HG03378 (cell line): Measurements from ENCODE around the gene TLK1.
"Not testable (repeated sequence)": the region's sequence is repeated elsewhere in the genome, so short reads cannot be mapped to it uniquely, and the experiment has no call there.

ENCODE experiments used
- ATAC-seq: cut with Tn5 transposase; IDR thresholded peaks from one replicate; pipeline ENCODE4 v1.9.1; 2021; ENCODE audit warnings: mild to moderate bottlenecking, moderate library complexity; ENCODE audit not compliant: unreplicated experiment

The TLK1 gene

DNA sequence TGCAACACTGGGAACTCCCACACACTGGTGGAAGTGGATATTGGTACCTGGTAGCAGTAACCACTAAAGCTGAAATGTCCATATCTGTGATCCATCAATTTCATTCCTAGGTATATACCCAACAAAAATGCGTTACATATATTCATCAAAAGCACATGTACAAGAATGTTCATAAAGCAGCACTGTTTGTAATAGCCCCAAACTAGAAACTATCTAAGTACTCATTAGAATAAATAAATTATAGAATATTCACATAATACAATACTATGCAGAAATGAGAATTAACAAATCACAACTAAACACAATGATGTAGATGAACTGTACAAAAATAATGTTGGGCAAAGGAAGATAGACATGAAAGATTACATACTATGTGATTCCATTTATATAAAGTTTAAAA lies 11.1 kb upstream of the TLK1 start:
- no peak for ATAC-seq

DNA sequence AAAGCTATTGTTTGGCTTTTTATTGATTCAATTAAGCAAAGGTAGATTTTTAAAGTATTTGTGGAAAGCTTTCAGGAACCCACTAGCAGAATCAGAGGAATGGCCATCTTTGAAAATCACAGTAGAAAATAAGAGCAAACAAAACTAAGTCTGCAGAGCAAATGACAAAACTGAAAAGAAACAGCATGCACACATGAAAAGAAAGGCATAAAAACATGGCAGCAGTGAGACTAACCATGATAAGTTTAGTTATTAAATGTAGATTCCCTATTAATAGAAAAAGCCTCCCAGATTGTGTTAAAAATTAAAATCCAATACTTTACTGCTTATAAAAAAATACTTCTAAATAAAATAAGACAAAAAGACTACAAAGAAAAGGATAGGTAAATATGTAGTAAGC lies 9.1 kb upstream of the TLK1 start:
- no peak for ATAC-seq

DNA sequence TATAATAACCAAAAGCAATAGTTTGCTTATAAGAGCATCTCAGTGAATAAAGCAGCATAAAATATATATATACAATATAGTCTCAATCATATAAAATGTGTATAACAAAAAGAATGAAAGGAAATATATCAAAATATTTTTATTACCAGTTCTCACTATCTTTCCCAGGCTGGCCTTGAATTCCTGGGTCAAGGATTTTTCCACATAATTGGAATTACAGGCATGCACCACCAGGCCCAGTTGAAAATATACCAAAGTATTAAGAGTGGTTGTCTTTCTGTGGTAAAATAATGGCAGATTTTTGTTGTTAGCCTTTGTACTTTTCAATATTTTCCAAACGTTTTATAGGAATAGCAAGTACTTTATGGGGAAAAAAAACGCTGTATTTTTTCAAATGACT lies 8.6 kb upstream of the TLK1 start:
- ATAC-seq: no peak

DNA sequence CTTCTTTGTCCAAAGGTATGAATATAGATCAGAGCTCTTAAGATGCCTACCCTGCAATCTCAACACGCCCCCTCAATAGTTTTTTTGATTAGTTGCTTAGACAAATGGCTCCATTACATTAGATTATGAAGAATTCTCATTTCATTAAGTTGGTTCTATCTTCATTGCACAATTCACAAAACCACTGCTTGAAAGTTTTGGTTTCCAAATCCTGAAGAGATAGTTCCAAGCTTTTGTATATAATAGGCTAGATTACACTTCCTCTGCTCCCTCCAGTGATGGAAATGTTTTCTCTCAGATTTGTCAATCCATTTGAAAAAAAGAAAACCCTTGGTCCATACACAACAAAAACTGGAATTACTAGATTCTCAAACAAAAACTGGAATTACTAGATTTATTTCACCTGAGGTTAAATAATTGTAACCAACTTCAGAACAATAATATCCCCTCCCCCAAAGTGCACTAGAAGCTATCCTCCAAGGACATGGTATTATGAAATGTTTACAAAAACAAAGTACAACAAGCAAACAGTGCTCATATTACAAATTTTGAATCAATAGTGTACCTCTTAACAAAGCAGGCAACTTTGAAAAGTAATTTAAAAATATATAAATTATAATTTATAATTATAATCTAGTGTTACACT lies 6.8 kb upstream of the TLK1 start:
- ATAC-seq: no peak

DNA sequence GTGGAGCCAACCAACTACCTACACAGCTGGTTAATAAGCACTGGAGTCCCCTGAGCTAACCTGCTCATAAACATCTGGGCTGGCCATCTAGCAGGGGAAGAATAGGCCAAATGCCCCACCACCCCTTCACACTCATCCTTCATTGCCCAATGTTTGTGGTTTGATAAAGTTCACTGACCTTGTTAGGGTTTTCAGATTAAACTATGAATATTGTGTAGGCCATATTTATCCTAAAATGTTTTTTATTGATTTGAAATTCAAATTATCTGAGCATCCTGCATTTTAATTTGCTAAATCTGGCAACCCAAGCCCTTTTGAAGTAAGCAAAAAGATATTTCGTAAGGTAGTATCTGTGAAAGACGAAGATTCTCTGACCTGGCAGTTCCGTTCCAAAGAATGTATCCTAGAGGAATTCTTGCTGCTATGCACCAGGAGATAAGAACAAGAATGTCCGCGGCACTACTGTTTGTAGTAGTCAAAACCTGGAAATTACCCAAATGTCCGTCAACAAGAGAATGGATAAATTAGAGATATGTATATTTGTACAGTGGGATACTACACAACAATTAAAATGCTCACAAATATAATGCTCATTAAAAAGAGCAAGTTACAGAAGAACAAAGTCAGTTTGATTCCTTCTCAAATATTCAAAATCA lies 5.8 kb upstream of the TLK1 start:
- ATAC-seq: no peak

DNA sequence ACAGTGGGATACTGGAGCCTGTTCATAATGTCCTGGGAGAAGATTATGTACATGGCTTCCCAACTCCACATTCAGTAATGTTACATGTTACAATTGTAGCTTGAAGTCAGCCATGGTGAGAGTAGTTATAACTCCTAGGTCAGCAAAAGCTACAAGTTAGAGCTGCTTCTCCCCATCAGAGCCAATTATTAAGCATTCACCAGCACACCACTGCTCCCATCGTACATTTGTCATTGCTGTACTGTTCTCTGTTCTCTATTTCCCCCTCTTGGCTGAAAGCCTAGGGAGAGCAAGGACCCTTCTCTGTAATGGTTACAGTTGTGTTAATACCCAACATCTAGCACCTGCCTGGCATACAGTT lies 5.3 kb upstream of the TLK1 start:
- ATAC-seq: no peak

DNA sequence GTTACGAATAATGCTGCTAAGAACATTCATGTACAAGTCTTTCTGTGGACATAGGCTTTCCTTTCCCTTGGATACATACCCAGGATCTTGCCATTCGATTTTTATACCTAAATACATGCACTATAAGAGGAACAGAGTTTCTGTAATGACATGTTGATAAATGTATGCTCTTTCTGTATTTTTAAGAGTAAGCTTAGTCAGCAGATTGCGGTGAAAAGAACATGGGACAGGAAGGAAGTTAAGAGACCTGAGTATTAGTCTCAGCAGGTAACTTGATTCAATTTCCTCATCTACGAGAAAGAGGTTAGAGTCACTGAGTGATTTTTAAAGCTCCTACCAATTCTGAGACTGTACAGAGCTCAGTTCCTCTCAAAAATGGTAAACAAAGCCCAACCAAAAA lies 2.6 kb upstream of the TLK1 start:
- ATAC-seq: no peak

DNA sequence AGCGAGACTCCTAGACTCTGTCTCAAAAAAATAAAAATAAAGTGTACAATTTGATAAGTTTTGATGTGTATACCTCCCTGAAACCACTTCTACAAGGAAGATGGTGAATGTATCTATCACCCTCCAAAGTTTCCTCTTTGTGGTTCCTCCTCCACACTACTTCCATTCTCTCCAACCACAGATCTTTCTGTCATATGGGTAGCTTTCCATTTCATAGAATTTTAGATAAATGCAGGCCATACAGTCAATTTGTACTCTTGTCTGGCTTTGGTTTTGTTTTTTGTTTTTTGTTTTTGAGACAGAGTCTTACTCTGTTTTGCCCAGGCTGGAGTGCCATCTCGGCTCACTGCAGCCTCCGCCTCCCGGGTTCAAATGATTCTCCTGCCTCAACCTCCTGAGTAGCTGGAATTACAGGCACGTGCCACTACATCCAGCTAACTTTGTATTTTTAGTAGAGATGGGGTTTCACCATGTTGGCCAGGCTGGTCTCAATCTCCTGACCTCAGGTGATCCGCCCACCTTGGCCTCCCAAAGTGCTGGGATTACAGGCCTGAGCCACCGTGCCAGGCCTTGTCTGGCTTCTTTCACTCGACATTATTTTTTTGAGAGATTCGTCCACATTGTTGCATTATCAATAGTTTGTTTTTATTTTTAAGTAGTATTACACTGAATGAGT lies 2.0 kb upstream of the TLK1 start:
- ATAC-seq: not testable (repeated sequence)

DNA sequence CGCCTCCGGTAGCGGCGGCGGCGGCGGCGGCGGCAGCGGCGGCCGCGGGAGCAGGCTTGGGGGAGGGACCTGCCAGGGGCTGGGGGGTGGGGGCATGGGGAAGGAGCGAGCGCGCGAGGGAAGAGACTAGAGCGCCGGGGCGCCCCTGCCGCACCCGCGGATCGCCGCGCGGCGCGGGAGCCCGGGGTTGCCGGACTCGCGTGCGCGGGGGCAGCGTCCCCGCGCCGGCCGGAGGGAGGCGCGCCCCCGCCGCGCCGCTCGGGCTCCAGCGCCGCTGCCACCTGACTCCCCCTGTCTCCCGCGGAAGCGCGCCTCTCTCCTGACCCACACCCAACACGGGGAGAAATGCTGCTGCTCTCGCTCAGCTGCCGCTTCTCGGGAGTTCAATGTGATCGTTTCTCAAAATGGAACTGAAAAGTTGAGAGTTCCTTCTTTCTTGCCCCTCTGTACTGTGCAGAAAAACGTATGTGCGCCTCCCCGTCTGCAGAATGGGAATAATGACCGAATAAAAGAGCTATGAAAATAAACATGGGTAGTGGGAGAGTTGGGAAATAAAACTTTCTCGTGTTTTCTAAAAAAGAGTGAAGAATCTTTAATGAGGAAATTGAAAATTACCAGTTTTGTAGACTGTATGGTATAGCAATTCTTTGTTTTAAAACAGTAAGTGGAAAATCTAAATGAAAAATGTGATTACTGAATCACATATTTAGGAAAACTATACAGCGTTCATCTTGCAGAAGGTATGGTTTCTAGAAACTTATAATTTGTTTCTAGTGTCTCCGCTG lies 455 bp upstream of the TLK1 start:
- peak; percentile 32 for ATAC-seq

DNA sequence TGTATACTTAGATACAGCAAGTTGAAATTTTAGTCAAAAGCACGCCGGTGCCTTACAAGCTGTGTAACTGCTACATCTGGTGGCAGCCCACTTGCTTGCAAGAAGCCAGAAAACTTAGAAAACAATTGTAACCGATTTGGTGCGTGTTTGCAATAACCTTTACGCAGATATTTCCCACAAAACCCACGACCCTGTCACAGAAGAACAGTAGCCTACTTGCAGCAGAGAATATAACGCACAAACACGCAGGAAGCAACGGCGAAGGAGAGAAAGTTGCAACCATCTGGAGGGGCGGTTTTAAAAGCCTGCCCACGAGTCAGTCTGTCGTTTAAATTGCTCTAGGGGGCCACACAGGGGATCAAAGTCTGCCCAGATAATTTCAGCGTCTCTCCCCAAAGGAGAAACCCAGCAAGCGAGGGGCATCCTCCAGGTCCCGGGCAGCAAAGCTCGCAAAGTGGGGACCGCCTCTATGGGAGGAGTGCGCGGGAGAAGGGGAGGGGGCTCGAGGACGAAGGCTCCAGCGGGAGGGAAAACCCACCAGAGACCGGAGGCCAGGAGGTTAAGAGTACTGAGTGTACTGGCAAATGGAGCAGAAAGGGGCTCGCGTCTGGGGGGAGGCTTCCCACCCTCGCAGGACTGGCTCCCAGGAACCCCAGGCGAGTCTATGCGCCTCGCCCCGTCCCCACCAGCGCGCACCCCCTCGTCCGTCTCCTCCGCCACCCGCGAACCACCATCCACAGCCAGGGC lies 1.1 kb downstream of the TLK1 start:
- ATAC-seq: no peak

DNA sequence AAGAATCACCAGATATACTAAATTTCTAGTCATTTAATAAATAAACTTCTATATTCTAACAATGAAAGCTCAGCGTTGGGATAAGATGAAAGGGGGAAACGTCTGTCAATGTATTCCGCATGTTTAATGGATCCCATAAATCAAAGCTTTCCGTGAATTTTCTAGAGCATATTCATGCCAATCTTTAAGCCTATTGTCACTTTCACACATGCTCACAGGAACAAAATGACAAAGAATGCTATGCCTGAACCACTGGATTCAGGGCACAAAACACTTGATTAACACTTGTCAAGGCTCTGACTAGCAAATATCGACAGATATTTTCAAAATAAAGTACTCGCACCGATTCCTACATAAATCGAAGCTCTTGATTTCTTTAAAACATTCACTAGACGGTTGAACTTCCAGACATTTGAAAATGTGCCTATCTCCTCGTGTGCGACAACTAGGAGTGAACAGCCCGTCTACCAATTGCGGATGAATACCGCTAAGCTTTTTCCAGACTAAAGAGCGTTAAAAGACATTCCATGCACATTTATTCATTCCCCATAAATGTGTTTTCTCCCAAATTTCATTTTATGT lies 1.8 kb downstream of the TLK1 start:
- ATAC-seq: no peak

DNA sequence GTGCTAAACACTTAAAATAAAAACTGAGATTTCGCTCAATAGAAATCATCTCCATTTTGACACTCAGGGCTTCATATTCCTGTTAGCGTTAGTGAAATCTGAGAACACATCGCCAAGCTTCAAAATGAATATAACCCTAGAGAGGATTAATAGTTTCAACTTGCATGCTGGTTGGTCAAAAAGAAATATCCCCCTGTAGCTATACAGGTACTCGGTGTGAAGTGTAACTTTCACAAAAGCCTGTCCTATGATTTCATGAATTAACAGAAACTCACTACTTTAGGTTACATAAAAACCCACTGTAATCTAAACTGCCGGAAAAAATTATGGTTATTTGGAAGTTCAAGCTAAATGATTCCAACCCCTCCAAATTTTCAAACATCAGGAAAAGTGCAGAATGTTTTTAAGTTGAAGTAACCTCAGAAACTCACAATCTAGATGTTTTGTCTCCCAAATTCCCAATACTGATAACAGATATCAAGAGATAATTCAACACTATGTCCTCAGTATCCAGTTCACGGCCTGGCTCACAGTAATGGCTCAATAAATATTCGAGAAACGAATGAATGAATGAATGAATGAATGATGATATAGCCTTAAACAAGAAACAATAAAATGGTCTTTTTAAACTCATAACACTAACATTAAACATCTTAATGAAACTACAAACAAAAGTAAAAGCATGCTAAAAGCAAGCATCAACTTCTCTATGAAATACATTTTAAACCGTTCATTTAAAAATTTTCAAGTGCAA lies 2.5 kb downstream of the TLK1 start:
- no peak for ATAC-seq

DNA sequence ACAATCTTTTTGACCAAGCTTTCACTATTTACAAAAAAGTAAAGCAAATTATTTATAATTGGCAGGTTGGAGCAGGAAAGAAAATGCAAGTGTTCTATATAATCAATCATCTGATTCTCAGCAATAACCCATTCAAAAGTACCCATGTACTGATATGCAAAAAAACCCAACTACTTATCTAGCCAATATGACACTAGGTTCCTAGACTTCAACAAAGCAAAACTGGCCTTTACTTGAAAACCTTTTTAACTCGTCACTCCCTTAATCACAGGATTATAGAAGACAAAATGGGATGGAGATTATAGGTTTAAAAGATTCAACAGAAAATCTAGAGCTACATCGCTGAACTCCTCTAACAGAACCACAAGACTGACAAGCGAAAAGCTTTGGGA lies 3.6 kb downstream of the TLK1 start:
- no peak for ATAC-seq

DNA sequence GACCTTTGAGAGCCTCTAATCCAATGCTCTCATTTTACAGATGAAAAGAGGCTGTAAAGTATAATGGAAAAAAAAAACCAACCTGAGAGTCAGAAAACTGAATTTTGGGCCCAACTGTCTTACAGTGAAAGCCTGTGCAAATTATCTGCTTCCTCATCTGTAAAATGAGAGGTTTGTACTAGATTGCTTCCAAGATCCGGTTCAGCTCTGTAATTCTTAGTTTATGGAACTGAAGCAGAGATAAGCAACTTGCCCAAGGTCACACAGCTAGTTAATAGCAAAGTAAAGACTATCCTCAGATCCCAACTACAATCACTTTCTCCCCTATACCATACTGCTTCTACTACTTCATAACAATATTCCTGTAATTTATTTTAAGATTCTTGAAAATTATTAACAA lies 6.3 kb downstream of the TLK1 start:
- ATAC-seq: no peak

DNA sequence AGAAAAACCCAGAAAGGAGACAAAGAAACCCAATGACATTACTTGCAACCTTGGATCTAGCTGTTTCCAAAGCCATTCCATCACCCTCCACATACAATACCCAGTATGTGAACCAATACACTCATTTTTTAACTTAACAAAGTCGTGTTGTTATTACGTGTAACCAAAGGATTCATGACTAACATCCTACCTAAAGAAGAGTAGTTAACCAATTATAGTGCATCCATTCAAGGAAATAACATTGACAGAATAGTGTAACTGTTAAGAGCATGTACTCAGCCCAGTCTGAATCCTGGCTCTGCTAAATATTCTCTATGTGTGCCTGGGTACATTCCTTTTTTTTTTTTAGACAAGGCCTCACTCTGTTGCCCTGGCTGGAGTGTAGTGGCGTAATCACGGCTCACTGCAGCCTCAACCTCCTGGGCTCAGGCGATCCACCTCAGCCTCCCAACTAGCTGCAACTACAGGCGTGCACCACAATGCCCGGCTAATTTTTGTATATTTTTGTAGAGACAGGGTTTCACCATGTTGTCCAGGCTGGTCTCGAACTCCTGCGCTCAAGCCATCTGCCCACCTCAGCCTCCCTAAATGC lies 9.9 kb downstream of the TLK1 start:
- no peak for ATAC-seq

DNA sequence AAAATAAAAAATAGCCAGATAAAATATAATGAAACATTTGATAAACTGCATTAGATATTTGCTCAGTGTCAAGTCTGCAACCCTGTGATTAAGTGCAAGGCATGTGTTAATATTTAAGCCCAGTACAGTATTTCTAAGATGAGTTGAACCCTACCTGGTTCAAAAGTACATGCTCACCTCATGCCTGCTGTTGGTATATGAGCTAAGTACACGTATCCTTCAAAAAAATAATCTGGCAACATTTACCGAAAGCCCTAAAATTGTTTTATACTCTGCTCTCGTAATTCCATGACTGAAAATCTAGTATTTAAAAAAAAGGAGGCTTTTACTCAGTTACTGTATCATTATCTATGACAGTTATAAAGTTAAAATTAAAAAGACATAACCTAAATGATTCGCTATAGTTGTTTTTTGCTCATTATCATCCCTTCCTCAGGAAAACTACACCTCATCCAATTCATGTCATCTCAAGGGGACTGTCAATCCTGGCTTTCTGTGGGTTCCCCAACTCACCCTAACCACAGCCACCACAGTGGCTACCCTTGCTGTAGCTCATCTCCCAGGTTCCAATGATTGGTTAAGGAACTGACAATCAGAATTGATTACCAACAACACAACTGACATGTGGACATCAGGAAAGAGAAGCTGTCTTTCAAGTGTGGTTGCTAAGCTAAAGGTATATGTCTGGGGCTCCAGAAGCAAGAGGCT lies 10.6 kb downstream of the TLK1 start:
- no peak for ATAC-seq

DNA sequence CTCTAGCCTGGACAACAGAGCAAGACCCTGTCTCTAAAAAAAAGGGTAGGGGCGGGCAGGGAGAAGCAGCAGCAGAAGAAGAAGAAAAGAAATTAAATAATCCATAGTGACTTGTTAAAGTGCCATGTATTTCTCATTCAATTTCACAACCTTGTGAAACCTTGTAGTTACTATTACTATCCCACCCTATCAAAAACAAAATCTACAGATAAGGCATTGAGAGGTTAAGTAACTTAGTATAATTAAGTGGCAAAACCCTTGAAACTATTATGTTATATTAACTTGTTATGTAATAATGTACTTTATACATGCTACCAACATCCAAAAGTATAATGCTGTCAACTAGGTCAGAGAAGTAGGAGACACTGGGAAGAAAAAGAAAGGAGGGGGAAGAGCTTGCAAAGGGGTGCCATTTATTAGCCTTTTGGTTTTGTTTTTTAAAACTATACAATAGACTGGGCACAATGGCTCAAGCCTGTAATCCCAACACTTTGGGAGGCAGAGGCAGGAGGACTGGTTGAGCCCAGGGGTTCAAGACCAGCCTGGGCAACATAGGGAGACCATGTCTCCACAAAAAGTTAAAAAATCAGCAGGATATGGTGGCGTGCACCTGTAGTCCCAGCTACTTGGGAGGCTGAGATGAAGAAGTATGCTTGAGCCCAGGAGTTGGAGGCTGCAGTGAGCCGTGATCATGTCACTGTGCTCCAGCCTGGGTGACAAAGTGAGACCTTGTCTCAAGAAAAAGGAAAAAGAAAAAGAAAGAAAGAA lies 11.3 kb downstream of the TLK1 start:
- no peak for ATAC-seq

DNA sequence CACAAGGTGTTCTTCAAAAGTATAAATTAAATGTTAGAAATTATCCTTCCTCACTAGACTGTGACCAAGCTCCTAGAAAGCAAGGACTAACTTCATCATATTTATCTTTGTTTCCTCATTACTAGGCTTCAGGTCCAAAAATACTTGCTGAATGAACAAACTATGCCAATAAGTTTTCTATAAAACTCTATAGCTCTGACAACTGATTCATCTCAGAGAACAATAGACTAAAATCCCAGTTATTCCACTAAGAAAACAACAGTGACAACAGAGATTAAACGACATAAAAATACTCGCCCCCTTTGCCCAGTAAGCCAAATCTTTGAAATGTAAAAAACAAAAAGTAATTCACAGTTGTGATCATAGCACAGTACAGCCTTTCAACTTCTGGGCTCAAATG lies 13.6 kb downstream of the TLK1 start:
- no peak for ATAC-seq
